Astrocyte of the spinal cord (primary cell): Measurements from ENCODE around the gene MPHOSPH8.

Experiments
- DNase-seq: peaks from one replicate; pipeline ENCODE4 v3.0.0; 2011; ENCODE audit warnings: low read depth, low spot score
- H3K4me3 ChIP-seq: 2 replicates; pipeline ENCODE4 v1.5.1; 2011; ENCODE audit warnings: low read depth, mild to moderate bottlenecking, low read length, moderate library complexity
- in situ Hi-C: cut with HindIII; loops from 2 replicates; pipeline ENCODE4 v1.10.0; 2017; ENCODE audit warnings: low sequenced_read_pairs
- TF ChIP-seq, protein P1 (sequence below): IDR thresholded peaks from 2 replicates; pipeline ENCODE4 v1.5.1; 2012; ENCODE audit warnings: low read depth, mild to moderate bottlenecking, low read length, inconsistent platforms

The MPHOSPH8 gene, protein sequence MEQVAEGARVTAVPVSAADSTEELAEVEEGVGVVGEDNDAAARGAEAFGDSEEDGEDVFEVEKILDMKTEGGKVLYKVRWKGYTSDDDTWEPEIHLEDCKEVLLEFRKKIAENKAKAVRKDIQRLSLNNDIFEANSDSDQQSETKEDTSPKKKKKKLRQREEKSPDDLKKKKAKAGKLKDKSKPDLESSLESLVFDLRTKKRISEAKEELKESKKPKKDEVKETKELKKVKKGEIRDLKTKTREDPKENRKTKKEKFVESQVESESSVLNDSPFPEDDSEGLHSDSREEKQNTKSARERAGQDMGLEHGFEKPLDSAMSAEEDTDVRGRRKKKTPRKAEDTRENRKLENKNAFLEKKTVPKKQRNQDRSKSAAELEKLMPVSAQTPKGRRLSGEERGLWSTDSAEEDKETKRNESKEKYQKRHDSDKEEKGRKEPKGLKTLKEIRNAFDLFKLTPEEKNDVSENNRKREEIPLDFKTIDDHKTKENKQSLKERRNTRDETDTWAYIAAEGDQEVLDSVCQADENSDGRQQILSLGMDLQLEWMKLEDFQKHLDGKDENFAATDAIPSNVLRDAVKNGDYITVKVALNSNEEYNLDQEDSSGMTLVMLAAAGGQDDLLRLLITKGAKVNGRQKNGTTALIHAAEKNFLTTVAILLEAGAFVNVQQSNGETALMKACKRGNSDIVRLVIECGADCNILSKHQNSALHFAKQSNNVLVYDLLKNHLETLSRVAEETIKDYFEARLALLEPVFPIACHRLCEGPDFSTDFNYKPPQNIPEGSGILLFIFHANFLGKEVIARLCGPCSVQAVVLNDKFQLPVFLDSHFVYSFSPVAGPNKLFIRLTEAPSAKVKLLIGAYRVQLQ

DNA sequence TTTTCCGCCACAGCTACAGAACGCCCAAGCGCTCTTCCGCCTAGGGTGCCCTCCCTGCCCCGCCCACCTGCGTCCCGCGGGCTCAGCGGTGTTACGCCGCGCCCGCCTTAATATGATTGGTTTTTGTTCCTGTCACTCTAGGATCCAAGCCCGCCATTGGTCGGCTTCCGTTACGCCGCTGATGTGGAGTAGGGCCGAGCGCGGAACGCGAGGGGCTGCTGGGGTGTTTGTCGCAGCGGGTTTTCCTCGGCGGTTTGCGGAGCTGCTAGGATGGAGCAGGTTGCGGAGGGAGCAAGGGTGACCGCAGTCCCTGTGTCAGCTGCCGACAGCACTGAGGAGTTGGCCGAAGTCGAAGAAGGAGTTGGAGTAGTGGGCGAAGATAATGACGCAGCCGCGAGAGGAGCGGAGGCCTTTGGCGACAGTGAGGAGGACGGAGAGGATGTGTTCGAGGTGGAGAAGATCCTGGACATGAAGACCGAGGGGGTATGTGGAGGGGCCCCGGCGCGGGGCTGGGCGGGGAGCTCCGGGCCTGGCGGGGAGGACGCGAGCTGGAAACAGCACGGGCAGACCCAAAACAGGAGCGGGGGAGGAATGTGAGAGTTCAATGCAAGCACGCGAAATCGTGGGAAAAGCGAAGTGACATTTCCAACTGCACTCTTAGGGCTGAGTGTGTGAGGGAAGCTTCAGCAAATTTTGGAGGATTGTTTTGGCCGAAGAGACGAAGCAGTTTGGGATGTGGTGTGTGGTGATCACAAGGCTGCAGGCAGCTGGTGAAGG, at the start of gene MPHOSPH8:
TSS of gene MPHOSPH8 (plus strand) at position 181 of the 777 bp plus-strand sequence. CDS start at position 271, 90 bp downstream.
- in situ Hi-C loops, result no loop called here
- TF ChIP-seq, protein P1, sequence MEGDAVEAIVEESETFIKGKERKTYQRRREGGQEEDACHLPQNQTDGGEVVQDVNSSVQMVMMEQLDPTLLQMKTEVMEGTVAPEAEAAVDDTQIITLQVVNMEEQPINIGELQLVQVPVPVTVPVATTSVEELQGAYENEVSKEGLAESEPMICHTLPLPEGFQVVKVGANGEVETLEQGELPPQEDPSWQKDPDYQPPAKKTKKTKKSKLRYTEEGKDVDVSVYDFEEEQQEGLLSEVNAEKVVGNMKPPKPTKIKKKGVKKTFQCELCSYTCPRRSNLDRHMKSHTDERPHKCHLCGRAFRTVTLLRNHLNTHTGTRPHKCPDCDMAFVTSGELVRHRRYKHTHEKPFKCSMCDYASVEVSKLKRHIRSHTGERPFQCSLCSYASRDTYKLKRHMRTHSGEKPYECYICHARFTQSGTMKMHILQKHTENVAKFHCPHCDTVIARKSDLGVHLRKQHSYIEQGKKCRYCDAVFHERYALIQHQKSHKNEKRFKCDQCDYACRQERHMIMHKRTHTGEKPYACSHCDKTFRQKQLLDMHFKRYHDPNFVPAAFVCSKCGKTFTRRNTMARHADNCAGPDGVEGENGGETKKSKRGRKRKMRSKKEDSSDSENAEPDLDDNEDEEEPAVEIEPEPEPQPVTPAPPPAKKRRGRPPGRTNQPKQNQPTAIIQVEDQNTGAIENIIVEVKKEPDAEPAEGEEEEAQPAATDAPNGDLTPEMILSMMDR, result no peak
- peak; percentile 96 for DNase-seq
- peak within 1 kb of the TSS; percentile 83 for H3K4me3 ChIP-seq

GRCh38 chr13:19586904-19587634, 46.4 kb upstream of the MPHOSPH8 start:
- TF ChIP-seq, protein P1, result no peak
- in situ Hi-C loops, result no loop called here
- DNase-seq, result peak; percentile 9
- H3K4me3 ChIP-seq, result no peak overlapping the region

DNA sequence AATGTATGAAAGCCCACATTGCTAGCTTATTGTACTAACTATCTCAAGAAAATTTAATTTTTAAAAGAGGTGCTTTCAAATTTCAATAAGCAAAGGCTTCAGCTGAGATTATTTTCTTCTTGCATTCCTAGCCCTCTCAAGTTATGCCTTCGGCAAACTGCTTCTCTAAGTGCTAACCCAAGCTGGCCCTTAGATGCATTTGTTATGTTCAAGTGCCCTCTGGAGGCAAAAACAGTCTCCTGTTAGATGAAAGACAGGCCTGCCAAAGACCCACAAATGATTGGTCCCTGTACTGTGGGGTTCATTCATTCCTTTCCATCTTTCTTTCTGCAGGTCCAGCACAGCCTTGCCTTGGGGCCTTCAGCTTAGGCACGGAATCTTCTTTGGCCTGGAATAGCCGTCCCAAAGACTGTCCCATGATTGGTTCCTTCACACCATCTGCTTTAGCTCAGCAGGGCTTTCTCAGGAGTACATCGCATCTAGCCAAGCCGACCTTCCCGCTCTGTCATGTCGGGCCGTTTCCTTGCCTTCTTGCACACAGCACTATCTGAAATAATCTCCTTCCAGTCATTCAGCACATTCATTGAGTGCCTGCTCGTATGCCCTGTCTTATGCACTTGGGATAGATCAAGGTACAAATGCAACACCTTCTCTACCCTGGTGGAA, 45.7 kb upstream of the MPHOSPH8 start:
- peak; percentile 48 for DNase-seq

GRCh38 chr13:19589312-19589711, 44.1 kb upstream of the MPHOSPH8 start:
- in situ Hi-C loops, result no loop called here
- no peak overlapping the region for H3K4me3 ChIP-seq
- TF ChIP-seq, protein P1, result no peak
- DNase-seq, result no peak

More for the DNA sequence above, 45.7 kb upstream of the MPHOSPH8 start:
- H3K4me3 ChIP-seq, result no peak overlapping the region
- TF ChIP-seq, protein P1, result peak; percentile 45
- in situ Hi-C loops, result no loop called here

DNA sequence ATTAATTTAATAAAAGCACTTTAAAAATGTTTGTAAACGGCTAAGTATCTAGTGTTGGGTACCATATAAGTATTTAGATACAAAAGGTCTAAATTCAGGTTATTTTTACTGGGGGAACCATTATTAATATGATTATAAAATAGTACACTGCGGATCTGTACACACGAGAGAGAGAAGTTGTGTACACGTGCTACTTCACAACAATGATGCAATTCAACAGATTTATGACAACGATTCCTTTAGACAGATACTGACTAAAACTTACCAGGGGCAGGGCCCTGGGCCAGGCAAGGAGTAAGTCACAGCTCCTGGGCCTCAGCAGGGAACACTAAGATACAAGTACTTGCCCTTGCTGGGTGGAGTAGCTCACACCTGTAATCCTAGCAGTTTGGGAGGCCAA, 43.0 kb upstream of the MPHOSPH8 start:
- TF ChIP-seq, protein P1, result no peak
- DNase-seq, result no peak
- in situ Hi-C loops, result no loop called here
- no peak overlapping the region for H3K4me3 ChIP-seq
